ENCODE results near the gene CDK4. TPM values are rescaled to one million over a fixed set of nuclear protein-coding genes. Genes with fewer than 3 reads are reported as not detected.
"Not testable (repeated sequence)": the region's sequence is repeated elsewhere in the genome, so short reads cannot be mapped to it uniquely, and the experiment has no call there.

The CDK4 gene
- 67.8 TPM for total RNA-seq

DNA sequence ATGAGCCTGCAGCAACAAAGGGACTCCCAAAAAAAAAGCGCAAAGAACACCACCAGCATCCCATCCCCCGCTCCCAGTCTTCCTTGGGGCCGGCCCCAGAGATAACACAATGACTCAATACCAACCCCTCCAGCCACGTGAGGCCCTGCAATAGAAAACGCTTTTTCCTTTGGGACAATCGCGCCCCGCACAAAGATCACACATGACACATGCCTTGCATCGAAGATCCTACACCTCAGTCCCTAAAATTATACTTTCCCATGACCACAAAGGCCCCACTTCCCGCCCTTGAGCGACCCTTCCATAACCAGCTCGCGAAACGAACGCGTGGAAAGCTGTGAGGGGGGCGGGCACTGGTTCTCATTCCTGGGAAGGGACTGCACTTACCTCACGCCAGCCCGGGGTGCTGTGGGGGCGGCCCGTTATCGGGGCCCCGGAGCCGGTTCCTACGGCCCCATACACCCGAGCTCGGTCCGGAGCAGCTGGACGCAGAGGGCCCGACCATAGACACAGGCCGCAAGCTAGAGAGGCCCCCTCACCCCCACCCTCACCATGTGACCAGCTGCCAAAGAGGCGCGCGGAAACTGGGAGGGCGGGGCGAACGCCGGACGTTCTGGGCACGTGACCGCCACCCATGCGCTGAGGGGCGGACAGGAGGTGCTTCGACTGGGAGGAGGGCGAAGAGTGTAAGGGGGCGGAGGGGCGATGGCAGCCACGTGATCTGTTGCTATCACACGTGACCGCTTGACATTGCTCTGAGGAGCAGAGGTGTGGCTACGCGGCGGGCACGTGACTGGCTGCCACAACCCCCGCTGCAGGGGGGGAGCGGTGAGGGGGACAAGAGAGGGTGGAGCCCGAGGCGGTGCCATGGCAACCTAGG is at the start of gene CDK4:
CDK4 (minus strand) TSS at position 523 of the 880 bp plus-strand sequence. CDS start 593 bp downstream, outside the sequence.
- peak; percentile 100 for DNase-seq (ENCODE audit: low spot score)

- DNase-seq (ENCODE audit: low spot score): no peak
Measured at GRCh38 chr12:57800965-57801364, 48.9 kb upstream of the CDK4 start.

- no peak for DNase-seq (ENCODE audit: low spot score)
Measured at GRCh38 chr12:57797933-57798332, 45.8 kb upstream of the CDK4 start.

DNA sequence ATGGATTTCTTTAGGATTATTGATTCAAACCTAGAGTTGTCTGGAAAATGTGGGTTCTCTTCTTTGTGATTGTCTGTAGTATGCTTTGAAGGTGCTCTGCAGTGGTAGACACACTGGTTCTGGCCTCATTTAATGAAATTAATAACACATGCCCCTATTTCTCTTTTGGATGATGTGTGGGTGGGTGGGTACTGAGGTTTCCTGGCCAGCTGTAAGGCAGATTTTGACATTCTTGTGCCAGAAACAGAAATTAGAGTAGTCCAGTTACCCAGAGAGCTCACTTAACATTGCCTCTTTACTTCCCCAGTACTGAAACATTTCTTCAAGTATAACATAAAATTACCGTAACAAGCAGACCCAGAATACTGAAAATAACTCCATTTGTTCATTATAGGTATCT is 44.9 kb upstream of the CDK4 start:
- no peak for DNase-seq (ENCODE audit: low spot score)

GRCh38 chr12:57795354-57795753 is 43.2 kb upstream of the CDK4 start:
- no peak for DNase-seq (ENCODE audit: low spot score)

- no peak for DNase-seq (ENCODE audit: low spot score)
Measured at GRCh38 chr12:57793920-57794319, 41.8 kb upstream of the CDK4 start.

GRCh38 chr12:57783861-57784260 is 31.8 kb upstream of the CDK4 start:
- no peak for DNase-seq (ENCODE audit: low spot score)

GRCh38 chr12:57783466-57783801 is 31.3 kb upstream of the CDK4 start:
- no peak for DNase-seq (ENCODE audit: low spot score)

GRCh38 chr12:57782608-57783465 is 30.7 kb upstream of the CDK4 start, which contains the start of gene TSFM:
TSFM (plus strand) TSS chr12:57782787; CDS start chr12:57782802, 15 bp downstream.
- peak; percentile 97 for DNase-seq (ENCODE audit: low spot score)

GRCh38 chr12:57782243-57782607 is 30.1 kb upstream of the CDK4 start:
- no peak for DNase-seq (ENCODE audit: low spot score)

DNA sequence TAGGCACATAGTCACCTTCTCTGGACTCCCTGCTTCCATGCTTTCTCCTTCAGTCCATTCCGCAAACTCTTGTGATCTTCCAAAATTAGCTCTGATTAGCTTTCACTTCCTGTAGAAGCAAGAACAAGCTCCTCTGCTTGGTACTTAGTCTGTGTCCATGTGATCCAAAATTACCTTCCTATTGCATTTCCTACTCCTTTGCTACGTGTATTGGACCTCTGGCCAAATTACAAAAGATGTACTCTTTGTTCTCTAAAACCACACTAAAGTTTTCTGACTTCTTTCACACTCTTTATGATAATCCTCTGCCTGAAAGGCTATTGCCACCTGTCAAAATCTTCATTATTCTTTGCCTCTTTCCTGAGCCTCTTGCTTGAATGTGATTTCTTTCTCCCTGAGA is 29.7 kb upstream of the CDK4 start:
- no peak for DNase-seq (ENCODE audit: low spot score)

DNA sequence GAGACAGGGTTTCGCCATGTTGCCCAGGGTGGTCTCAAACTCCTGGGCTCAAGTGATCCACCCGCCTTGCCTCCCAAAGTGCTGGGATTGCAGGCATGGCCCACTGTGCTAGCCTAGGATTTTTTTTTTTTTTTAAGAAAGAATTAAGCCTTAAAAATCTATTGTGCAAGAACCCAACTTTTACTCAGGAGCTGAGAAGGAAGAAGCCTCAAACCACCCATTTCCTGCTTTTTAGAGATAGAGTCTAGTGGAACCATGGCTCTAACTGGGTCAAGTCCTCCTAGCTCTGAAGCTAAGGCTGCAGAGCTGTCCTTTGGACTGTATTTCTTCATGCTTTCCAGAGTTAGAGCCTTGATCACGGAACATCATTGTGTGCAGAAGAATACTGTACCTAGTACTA is 29.1 kb upstream of the CDK4 start:
- no peak for DNase-seq (ENCODE audit: low spot score)

DNA sequence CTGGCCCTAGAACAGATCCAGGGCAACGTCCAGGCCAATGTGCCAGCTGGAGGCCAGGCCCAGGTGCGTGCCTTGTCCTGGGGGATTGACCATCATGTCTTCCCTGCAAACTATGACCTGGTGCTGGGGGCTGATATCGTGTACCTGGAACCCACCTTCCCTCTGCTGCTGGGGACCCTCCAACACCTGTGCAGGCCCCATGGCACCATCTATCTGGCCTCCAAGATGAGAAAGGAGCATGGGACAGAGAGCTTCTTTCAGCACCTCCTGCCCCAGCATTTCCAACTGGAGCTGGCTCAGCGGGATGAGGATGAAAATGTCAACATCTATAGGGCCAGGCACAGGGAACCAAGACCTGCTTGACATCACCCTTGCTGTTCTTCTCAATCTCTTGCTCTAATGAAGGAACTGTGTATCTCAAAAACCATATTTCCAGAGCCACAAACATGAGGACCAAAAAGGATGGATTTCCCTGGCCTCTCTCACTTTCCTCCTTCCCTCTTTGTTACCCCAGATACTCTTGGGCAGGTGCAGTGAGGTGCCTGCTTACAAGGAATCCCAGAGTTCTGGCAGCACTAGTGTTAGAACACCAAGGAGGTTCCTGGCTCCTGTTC is 28.3 kb upstream of the CDK4 start:
- DNase-seq (ENCODE audit: low spot score): no peak

- no peak for DNase-seq (ENCODE audit: low spot score)
Measured at GRCh38 chr12:57779736-57780135, 27.6 kb upstream of the CDK4 start.

- DNase-seq (ENCODE audit: low spot score): no peak
Measured at GRCh38 chr12:57777911-57778310, 25.8 kb upstream of the CDK4 start.

GRCh38 chr12:57777367-57777766 is 25.3 kb upstream of the CDK4 start:
- DNase-seq (ENCODE audit: low spot score): no peak

DNA sequence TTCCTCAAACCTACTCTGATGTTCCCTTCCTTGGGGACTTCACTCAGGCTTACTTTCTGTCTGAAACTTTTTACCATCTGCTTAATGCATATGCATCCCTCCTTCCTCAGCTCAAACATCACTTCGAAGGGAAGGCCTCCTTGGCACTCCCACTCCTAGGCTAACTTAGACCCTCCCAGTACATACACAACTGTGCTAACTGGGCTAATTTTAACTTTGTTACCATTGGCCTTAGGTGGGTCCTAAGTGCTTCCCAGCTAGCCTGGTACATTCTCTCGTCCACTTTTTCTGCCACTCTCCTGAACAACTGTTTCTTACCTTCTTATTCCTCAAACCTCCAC is 24.1 kb upstream of the CDK4 start:
- DNase-seq (ENCODE audit: low spot score): no peak

- DNase-seq (ENCODE audit: low spot score): no peak
Measured at GRCh38 chr12:57775563-57776246, 23.6 kb upstream of the CDK4 start.

DNA sequence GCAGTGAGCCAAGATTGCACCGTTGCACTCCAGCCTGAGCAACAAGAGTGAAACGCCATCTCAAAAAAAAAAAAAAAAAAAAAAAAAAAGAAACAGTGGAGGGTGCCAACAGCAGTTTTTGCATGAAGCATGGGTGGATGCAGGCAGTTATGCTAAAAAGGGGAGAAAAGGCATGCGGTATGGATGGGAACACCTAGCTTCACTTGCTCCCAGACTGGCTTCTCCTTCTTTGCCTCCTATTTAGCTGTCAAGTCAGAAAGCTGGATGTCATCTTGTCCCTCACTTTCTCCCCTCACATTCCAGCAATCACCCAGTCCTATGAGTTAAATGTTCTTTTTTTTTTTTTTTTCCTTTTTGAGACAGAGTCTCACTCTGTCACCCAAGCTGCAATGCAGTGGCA is 22.9 kb upstream of the CDK4 start:
- no peak for DNase-seq (ENCODE audit: low spot score)

DNA sequence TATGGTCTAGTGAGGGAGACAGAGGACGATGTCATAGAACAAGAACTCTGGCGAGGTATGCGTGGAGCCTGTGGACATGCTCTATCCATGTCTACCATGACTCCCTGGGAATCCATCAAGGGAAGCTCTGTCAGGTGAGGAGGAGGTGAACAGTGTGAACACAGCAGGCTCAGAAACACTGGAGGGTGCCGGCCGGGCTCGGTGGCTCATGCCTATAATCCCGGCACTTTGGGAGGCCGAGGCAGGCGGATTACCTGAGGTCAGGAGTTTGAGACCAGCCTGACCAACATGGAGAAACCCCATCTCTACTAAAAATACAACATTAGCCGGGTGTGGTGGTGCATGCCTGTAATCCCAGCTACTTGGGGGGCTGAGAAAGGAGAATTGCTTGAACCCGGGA is 22.5 kb upstream of the CDK4 start:
- DNase-seq (ENCODE audit: low spot score): not testable (repeated sequence)

GRCh38 chr12:57772429-57773322 is 20.6 kb upstream of the CDK4 start, which contains the start of gene EEF1AKMT3:
EEF1AKMT3 (plus strand) TSS chr12:57772614; CDS start chr12:57772725, 111 bp downstream.
- DNase-seq (ENCODE audit: low spot score): peak; percentile 46
